Stimulated activated CD8-positive, alpha-beta memory T cell treated with anti-CD3 and anti-CD28 coated beads, Interleukin-7, amount 100 ng/mL, for 24 hours (primary cell): ENCODE data around the gene LDB3.

ENCODE experiments used
- DNase-seq: peaks from one replicate; pipeline ENCODE4 v3.0.0-alpha.2; 2020; ENCODE audit warnings: low read depth

The LDB3 gene

GRCh38 chr10:86664341-86665217, 3.7 kb upstream of the LDB3 start:
- DNase-seq, result no peak

GRCh38 chr10:86665218-86665607, 3.1 kb upstream of the LDB3 start:
- DNase-seq, result no peak

- no peak for DNase-seq
Measured at GRCh38 chr10:86665868-86666267, 2.4 kb upstream of the LDB3 start.

DNA sequence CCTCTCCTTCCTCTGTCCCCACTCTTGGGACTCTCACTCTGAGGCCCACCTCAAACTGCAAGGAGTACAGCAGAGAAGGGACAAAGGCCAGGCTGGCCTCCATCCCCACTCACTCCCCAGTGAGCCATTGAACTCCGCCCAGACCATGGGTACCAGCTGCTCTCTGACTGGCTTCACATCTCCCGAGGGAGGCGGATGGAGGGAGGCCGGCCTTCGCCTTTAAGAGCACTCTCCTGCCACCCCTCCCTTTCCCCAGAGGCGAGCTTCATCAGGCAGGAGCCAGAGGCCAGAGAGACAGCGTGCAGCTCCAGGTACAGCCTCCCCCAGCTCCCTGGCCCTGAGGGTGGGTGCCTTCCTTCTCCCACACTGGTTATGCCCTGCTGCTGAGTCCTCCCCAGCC, 1.8 kb upstream of the LDB3 start:
- DNase-seq, result no peak

- DNase-seq, result no peak
Measured at GRCh38 chr10:86667421-86668181, 710 bp upstream of the LDB3 start.

GRCh38 chr10:86670290-86670811, 2.0 kb downstream of the LDB3 start:
- no peak for DNase-seq

DNA sequence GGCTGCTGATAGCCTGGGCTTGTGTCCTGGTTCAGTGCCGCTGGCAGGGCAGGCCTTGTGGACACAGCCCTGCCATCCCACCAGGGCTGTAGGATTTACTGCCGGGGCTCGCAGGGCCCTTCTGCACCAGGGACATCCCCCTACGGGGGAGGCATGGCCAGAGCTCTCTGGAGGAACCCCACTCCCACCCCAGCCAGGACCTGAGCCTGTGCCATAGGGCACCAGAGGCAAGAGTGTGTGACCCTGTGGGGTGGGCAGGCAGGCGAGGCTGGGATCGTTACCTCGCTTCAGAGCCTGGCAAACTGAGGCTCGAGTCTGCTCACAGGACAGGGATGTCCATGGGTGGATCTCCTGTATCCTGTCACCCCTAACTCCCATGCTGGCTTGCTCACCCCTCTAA, 2.6 kb downstream of the LDB3 start:
- no peak for DNase-seq

GRCh38 chr10:86671419-86671818, 3.1 kb downstream of the LDB3 start:
- no peak for DNase-seq

- DNase-seq, result no peak
Measured at GRCh38 chr10:86671985-86672710, 3.8 kb downstream of the LDB3 start.

DNA sequence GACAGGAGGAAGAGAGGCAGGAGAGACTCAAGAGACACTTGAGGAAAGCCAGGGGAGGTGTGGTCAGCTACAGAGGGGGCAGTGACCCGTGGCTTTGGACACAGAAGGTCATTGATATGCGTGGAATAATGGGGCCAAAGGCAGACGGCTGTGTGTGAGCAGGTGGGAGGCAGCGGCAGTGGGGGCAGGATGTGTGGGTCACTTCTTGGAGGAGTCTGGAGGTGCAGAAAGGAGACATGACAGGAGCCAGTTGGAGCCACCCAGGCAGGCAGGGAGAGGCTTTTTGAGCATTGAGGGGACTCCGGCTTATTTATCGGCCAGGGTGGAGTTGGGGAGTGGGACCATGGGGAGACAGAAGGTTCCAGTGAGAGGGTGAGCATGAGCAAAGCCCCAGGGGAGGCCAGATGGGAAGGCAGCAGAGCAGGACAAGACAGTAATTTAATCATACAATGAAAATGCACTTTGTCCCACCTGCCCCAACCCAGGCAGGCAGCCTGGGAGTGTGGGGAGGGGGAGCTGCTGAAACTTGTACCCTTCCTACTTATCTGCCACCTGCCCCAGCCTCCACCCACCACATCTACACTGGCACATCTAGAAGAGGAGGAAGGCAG, 5.0 kb downstream of the LDB3 start:
- no peak for DNase-seq

DNA sequence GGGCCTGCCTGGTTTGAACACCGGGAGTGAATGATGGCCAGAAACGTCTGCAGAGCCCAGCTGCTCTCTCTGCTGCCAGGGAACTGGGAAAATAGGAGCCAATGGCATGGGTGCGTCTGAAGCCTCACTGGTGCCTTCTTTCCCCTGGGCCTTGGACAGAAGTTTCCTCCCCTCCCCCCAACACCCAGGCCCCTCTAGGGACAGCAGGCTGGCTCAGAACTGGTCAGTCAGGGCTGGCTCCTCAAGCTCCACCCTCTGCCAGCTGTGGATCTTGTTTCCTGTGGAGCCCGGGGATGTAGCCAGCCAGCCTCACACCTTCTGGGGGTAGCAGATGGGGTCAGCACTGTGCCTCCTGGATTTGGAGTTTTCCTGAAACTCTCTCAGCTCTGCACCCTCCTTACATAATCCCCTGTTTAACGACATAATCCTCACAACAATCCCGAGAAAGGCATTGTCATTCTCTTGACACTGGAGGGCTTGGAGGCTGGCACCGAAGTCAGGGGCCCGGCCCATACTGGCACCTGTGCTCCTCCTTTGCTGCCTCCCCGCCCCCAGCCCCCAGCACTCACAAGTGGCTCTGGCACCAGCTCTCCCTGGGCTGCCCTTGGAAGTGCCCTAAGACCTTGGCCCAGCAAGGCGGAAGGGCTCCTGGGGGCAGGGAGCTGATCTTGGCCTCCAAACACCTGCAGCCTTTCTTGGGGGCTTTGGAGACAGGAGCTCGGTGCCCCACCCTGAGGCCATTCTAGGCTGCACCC, 5.7 kb downstream of the LDB3 start:
- no peak for DNase-seq

DNA sequence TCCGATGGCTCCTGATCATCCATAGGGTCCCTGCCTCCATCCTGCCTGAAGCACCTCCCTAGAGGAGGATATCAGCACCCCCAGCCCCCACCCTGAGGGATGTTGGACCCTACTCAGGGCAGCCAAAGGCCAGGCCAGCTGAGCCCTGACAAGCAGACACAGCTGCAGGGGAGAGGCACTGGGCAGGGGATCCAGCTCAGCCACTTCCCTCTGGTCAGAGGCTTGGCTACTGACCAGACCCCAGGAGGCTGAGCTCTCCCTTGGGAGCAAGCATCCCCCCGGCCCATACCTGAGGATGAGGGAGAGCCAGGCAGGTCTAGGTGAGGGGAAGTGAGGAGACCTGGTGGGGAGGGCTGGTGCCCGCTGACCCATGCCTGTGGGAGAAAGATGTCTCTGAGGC, 6.6 kb downstream of the LDB3 start:
- no peak for DNase-seq

DNA sequence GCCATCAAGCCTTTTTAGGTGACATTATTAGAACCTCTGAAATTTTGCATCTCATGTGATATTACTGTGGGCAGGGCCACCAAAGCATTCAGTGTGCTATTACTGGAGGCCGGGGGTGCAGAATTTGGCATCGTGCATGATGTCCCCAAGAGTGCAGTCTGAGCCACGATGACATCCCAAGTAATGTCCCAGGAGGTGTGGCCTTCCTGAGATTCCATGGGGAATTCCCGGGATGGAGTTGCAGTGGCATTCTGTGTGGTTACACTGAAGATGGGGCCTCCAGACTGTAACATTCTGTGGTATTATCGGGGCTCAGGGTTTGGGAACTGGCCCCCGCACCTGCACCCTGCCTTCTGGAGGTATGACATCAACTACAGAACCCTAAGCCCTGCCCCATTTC, 9.1 kb downstream of the LDB3 start:
- DNase-seq, result no peak

GRCh38 chr10:86678999-86679792, 10.9 kb downstream of the LDB3 start:
- DNase-seq, result no peak

DNA sequence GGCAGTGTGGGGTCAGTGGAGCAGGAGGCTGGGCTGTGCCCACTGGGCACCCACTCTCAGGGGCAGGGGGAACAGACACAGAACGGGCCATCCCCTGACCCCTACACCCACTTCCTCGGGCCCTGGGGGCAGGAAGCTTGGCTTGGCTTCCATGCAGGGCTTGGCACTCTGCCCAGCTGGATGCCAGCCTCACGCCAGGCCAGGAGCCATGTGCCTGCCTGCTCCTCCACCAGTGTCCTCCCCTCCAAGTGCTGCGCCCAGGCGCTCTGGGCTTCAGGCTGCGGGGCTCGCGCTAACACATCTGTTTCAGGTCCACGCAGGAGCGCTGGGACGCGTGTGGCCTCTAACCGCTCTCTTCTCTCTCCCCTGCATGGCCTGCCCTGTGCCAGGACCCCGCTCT, 12.7 kb downstream of the LDB3 start:
- no peak for DNase-seq

DNA sequence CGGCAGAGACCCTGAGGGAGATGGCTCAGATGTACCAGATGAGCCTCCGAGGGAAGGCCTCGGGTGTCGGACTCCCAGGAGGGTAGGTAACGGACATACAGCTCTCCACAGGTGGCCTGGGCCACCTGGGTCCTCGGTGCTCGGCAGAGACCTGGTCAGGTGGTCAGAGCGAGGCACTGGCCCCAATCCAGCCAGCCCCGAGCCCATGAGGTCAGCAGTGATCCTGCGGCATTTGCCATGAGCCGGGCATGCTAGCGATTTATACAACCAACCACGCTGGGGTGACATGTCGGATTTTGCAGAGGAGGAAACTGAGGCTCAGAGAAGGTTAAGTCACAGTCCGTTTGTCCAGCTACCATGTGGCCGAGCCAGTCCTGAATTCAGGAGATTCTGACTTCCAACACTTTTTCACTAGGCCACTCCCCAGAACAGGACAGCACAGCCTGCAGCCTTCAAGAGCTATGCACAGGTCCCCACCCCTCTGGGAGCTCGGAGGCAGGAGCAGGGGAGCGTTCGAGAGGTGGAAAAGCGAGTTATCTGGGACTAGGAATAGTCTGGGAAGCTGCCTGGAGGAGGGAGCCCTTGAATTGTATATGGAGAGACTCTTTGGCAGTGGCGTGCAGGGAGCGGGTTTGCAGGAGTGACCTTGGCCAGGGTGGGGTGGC, 13.5 kb downstream of the LDB3 start:
- no peak for DNase-seq

GRCh38 chr10:86682675-86683074, 14.4 kb downstream of the LDB3 start:
- DNase-seq, result no peak

DNA sequence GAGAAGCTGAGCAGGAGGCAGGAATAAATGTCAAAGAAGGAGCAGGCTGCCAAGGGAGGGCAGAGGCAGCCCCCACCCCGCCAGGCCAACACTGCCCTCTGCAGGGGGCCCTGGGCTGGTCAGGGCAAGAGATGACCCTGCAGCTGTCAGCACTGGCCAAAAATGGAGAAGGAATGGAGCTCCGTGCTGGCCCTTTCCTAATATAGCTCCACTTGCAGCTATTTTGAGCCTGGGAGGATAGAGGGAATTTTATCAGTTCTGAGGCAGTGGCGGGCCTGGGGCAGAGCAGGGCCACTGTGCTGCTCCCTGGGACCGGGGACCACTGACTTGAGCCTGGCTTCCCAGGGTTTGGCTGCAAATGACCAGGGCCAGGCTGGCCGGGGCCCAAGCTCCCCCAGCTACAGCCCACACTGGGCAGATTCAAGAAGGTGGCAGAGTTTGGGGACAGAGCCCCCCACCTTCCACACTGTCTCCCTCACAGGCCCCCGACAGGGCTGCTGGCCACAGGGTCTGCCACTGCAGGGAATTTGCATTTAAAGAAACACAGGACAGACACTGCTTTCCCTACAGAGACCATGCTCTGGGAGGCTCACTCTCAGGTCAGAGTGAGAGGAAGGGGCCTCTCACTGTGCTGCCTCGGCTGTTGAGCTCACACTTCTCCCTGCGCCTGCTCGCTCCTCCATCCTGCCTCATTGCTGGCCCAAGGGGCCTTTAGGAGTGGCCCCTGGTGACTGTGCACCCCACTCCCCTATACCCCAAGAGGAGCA, 16.2 kb downstream of the LDB3 start:
- DNase-seq, result no peak

DNA sequence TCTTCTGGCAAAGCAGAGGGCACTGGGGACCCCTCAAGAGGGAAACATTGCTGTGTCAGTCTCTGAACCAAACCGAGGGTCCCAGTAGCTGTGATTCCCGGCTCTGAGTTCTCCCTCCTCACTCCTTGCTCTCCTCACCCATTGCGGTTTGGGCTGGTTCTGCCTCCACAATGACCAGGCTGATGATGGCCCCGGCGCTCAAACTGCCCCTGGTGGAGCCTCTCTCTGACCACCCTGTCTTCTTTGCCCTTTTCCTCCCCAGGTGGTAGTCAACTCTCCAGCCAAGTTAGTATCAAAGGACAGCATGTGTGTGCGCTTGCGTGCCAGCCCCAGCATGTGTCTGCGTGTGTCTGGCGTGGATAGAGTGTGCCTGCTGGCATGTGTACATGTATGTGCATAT, 17.1 kb downstream of the LDB3 start:
- no peak for DNase-seq
